ENCODE data around the gene MVP. TPM values are rescaled to one million over a fixed set of nuclear protein-coding genes. Genes with fewer than 3 reads are reported as not detected.
"Not testable (repeated sequence)": the region's sequence is repeated elsewhere in the genome, so short reads cannot be mapped to it uniquely, and the experiment has no call there.

Gene MVP
- total and polyA plus RNA-seq, 7 donors, result 62.3 to 368 (median 94.5) TPM

DNA sequence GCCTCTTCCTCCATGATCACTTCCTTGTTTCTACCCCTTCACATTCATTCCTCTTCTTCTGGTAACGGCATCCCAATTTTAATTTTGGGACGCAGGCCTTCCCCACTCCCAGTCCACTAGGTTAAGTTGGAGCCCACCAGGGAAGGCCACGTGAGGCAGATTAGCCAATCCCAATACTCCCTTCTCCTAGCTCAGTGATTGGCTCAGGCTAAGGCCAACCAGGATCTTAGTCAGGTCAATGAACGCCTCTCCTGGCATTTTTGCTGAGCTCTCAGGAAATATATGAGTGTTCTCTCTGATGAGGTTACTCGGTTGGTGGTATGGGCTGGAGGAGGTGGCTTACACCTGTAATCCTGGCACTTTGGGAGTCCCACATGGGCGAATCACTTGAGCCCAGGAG, 63.7 kb downstream of the MVP start:
- H3K9me3 ChIP-seq, result no peaks in the 10 kb centered on the region

DNA sequence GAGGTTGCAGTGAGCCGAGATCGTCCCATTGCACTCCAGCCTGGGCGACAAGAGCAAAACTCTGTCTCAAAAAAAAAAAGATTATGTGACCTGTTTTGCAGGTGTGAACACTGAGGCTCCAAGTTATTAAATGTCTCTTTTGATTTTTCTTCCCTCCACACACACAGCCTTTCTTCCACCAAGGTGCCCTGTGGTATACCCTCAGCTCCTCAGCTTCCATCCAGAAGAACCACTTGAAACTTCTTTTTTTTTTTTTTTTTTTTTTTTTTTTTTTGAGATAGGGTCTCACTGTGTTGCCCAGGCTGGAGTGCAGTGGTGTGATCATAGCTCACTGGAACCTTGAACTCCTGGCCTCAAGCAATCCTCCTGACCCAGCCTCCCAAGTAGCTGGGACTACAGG, 69.1 kb downstream of the MVP start:
- H3K4me3 ChIP-seq; DNase-seq; H3K27me3 ChIP-seq; H3K27ac ChIP-seq; H3K36me3 ChIP-seq; H3K4me1 ChIP-seq; intact Hi-C loops (cut with DNase I); H3K9me3 ChIP-seq: not testable (repeated sequence)
- 85 to 95% methylated on average over 3 of the region's 3 CpGs for WGBS, 2 donors

More for the DNA sequence above, 63.7 kb downstream of the MVP start:
- H3K4me3 ChIP-seq, result no peak overlapping the region
- H3K27me3 ChIP-seq, result peaks cover 0 to 11% (median 10%) of the 10 kb centered on the region in 3 donors
- H3K4me1 ChIP-seq, result no peaks in the 10 kb centered on the region
- WGBS, 2 donors, result 73 to 93% methylated on average over 6 of the region's 6 CpGs
- no peak overlapping the region for H3K27ac ChIP-seq
- DNase-seq, result no peak
- H3K36me3 ChIP-seq, result no peaks in the 10 kb centered on the region
- intact Hi-C loops (cut with DNase I), result no loop called here
- TF ChIP-seq EP300 (IDR thresholded peaks at IDR 0.05) (no peak), POLR2AphosphoS5 (IDR thresholded peaks at IDR 0.05) (no peak), POLR2A (IDR thresholded peaks at IDR 0.05) (no peak)
- TF ChIP-seq, protein P1, sequence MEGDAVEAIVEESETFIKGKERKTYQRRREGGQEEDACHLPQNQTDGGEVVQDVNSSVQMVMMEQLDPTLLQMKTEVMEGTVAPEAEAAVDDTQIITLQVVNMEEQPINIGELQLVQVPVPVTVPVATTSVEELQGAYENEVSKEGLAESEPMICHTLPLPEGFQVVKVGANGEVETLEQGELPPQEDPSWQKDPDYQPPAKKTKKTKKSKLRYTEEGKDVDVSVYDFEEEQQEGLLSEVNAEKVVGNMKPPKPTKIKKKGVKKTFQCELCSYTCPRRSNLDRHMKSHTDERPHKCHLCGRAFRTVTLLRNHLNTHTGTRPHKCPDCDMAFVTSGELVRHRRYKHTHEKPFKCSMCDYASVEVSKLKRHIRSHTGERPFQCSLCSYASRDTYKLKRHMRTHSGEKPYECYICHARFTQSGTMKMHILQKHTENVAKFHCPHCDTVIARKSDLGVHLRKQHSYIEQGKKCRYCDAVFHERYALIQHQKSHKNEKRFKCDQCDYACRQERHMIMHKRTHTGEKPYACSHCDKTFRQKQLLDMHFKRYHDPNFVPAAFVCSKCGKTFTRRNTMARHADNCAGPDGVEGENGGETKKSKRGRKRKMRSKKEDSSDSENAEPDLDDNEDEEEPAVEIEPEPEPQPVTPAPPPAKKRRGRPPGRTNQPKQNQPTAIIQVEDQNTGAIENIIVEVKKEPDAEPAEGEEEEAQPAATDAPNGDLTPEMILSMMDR (IDR thresholded peaks at IDR 0.05), result no peak

DNA sequence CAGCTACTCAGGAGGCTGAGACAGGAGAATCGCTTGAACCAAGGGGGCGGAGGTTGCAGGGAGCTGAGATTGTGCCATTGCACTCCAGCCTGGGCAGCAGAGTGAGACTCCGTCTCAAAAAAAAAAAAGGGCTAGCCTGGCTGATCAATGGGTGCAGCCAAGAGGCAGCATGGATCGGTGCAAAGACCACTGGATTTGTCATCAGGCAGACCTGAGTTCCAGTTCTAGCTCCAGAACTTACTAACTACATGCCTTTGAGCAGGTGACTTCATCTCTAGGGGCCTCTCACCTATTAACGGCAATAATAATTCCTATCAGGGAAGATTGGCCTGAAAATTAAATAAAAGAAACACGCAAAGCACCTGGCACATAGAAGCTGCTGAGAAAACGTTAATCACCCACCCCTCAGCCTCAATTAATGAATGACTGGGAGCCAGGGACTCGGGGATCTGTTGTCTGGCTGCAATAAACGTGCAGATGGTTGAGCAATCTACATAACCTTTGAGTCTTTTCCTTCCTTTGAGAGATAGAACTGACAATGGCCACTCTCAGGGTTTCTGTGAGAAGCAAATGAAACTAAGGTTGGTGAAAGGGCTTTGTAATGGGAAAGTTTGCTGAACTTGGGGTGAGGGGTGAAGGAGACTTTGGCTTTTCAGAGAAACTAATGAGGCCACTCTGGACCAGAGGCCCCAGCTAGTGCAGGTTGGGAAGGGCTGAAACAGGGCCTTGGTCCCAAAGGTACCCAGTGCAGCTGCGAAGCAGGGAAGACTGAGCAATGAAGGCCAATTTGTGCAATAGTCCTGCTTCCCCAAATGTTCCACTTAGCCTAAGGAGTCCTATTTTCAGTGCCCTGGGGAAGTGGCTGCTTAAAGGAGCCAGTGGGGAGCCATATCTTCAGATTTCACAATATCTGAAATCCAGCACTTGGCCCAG, 71.5 kb downstream of the MVP start:
- TF ChIP-seq POLR2AphosphoS5 (IDR thresholded peaks at IDR 0.05) (no peak), EP300 (IDR thresholded peaks at IDR 0.05) (no peak), POLR2A (IDR thresholded peaks at IDR 0.05) (no peak)
- TF ChIP-seq, protein P1 (IDR thresholded peaks at IDR 0.05), result no peak

DNA sequence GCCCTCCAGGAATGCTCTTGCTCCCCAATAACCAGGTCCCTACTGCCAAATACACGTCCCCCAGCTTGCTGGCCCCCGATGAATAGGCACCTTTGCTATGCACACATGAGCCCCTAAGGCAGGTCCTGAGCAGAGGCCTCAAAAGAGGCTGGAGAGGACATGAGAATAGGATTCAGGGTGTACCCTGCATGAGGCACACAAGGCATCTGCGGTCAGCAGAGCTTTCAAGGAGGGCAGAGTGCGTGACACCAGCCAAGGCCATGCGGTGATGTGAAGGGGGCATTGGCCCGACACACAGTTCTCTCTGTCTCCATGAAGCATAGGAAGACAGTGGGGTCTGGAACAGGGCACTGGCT, 72.2 kb downstream of the MVP start:
- DNase-seq, result no peak
- Histone ChIP-seq H3K4me3 (no peak overlapping the region), H3K9me3 (no peaks in the 10 kb centered on the region), H3K4me1 (no peaks in the 10 kb centered on the region), H3K36me3 (no peaks in the 10 kb centered on the region), H3K27me3 (peaks cover 0 to 17% (median 9%) of the 10 kb centered on the region in 3 donors), H3K27ac (no peak overlapping the region)
- WGBS, 2 donors, result 92 to 93% methylated on average over 6 of the region's 6 CpGs
- intact Hi-C loops (cut with DNase I), result no loop called here
- no peak for TF ChIP-seq EP300 (IDR thresholded peaks at IDR 0.05)
- TF ChIP-seq POLR2A (IDR thresholded peaks at IDR 0.05), result no peak
- no peak for TF ChIP-seq POLR2AphosphoS5 (IDR thresholded peaks at IDR 0.05)
- TF ChIP-seq, protein P1 (IDR thresholded peaks at IDR 0.05), result no peak

More for the DNA sequence above, 71.5 kb downstream of the MVP start:
- Histone ChIP-seq H3K27ac (no peak overlapping the region), H3K9me3 (no peaks in the 10 kb centered on the region), H3K27me3 (peaks cover 0 to 10% (median 4%) of the 10 kb centered on the region in 3 donors), H3K4me1 (no peaks in the 10 kb centered on the region), H3K36me3 (no peaks in the 10 kb centered on the region), H3K4me3 (no peak overlapping the region)
- WGBS, 2 donors, result 57 to 74% methylated on average over 10 of the region's 10 CpGs
- DNase-seq, result no peak
- intact Hi-C loops (cut with DNase I), result no loop called here

DNA sequence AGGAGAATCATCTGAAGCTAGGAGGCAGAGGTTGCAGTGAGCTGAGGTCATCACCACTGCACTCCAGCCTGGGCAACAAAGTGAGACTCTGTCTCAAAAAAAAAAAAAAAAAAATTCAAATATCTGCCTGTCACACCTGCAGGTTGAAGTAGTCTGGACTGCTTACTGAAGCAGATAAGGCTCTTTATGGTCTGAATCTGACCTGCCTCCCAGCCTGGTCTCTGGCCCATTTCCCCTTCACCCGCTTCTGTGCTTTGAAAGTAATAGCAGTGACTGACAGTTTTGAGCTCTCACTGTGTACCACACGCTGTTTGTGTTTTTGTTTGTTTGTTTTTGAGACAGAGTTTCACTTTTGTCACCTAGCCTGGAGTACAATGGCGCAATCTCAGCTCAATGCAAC, 73.3 kb downstream of the MVP start:
- intact Hi-C loops (cut with DNase I), result no loop called here
- no peak for DNase-seq
- Histone ChIP-seq H3K27ac (no peak overlapping the region), H3K27me3 (peaks cover 8 to 28% (median 19%) of the 10 kb centered on the region in 3 donors), H3K9me3 (no peaks in the 10 kb centered on the region), H3K4me1 (no peaks in the 10 kb centered on the region), H3K4me3 (no peak overlapping the region), H3K36me3 (no peaks in the 10 kb centered on the region)
- 91 to 94% methylated on average over 3 of the region's 3 CpGs for WGBS, 2 donors
- TF ChIP-seq, protein P1 (IDR thresholded peaks at IDR 0.05), result no peak
- TF ChIP-seq POLR2AphosphoS5 (IDR thresholded peaks at IDR 0.05), result no peak
- no peak for TF ChIP-seq EP300 (IDR thresholded peaks at IDR 0.05)
- TF ChIP-seq POLR2A (IDR thresholded peaks at IDR 0.05), result no peak

Measured in sigmoid colon (tissue), 7 donors.